ENCODE results near the gene KLC3.
A peak's percentile ranks its signal among the peaks of the same experiment; 100 is the strongest.
"Not testable (repeated sequence)": the region's sequence is repeated elsewhere in the genome, so short reads cannot be mapped to it uniquely, and the experiment has no call there.

Gene KLC3

DNA sequence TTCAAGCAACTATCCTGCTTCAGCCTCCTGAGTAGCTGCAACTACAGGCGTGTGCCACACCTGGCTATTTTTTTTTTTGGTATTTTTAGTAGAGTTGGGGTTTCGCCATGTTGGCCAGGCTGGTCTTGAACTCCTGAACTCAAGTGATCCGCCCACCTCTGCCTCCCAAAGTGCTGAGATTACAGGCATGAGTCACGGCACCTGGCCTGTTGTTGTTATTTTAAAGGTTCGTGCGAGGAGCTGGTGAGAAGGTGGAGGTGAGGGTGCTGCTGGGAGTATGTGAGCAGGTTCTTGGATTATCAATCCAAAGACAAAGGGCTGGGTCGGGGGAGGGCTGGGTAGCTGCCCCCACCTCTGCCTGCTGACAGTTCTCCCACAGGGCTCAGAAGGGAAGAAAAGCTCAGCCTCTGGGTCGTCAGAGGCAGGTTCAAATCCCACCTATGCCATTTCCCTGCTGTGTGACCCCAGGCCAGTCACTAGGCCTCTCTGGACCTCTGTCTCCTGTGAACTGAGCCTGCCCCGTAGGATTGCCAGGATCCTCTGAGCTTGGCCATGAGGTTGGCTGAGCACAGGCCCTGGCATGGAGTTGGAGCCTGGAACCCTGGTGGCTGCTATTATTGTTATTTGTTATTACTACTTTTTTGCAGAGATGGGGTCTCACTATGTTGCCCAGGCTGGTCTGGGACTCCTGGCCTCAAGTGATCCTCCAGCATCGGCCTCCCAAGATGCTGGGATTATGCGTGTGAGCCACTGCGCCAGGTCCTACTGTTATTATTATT lies 19.4 kb upstream of the KLC3 start:
- no peak for DNase-seq (ENCODE audit: low spot score)

DNA sequence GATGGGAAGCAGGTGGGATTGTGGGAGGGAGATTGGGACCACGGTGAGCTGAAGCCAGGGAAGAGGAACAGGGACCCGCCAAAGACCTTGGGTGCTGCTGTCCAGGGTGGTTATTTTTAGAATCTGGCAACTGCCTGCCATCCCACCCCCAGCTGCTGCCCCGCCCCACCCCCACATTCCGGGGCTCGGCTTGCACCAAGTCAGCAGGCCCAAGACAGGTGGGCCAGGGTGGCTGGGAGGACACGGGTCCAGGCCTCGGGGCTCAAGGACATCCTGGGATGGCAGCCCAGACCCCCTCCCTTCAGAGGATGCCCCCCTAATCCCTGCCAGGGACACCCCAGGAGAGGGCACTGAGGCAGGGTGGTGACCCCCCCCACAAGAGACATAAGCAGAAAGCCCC lies 18.7 kb upstream of the KLC3 start:
- no peak for DNase-seq (ENCODE audit: low spot score)

DNA sequence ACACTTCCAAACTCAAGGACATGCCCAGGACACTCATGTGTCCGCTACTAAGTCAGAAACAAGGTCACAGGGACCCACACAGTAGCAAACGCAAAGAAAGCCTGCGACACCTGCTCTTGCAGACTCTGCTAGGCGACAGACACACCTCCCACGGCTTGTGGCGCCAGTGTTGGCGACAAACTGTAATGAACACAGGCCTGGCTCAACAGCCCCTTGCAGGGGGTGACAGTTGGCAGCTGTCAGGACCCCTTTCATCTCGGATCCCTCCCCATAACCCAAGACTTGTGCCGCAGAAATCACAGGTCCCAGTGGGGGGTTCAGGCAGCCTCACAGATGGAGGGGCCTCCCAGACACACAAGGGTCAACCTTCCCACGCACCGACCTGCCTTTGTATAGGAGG lies 18.2 kb upstream of the KLC3 start:
- DNase-seq (ENCODE audit: low spot score) = no peak

DNA sequence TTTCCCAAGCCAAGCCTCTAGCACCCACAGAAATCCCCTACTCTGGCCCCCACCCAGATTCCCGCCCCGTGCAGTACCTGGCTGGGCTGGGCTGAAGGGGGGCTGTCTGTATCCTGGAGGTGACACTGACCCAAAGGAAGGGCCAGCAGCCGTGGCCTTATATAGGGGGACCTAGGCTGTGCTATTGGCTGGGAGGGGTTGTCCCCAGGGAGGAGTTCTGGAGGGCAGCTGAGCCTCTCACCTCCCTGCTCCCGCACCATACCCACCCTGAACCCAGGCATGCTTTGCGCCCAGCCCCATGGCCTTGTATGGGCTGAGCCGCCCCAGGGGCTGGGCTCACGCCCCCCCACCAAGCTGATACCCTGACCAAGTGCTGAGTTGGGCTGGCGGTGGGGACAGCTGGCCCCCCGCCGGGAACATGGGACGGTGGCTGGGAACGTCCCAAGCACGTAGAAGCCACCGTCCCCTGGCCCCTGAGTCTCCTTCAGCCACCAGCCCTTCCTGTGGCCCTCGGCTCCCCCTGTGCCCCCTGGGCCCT lies 17.7 kb upstream of the KLC3 start, which contains the start of gene CKM:
Gene CKM, minus strand, starts transcription at position 132 of the 538 bp plus-strand sequence. CDS start 3,162 bp downstream, outside the sequence.
- DNase-seq (ENCODE audit: low spot score) = no peak

DNA sequence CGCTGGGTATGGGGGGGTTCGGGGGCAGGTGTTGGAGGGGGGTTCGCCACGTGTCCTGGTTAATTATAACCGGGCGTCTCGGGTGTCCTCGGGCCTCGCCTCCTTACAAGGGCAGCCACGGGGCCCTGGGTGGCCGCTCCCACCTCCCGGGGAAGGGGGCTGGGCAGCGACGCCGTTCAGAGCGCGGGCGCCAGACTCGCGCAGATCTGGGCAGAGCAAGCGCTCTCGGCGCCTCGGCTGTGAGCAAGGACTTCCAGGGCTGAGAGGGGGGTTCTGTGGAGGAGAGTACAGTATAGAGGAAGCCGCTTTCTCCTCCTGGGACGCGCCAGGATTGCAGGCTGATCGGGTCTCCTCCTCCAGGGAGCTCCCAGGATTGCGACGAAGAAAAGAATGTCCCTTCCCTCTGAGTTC lies 16.9 kb upstream of the KLC3 start:
- DNase-seq (ENCODE audit: low spot score) = no peak

DNA sequence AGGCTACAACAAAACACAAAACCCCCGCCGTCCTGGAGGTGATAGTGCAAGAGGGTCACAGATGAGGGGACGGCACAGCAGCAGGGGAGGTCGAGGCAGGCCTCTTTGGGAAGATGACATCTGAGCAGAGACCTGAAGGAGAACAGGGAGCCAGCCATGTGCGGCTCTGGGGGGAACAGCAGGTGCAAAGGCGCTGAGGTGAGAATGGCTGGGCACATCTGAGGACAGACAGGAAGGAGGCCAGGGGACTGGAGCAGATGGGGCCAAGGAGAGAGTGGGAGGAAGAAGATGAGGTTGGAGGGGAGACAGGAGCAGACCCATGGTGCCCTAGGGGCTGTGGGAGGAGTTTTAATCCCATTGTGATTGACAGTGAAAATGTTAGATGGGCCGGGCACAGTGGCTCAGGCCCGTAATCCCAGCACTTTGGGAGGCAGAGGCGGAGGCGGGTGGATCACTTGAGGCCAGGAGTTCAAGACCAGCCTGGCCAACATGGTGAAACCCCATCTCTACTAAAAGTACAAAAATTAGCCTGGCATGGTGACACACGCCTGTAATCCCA lies 16.1 kb upstream of the KLC3 start:
- DNase-seq (ENCODE audit: low spot score) = no peak

DNA sequence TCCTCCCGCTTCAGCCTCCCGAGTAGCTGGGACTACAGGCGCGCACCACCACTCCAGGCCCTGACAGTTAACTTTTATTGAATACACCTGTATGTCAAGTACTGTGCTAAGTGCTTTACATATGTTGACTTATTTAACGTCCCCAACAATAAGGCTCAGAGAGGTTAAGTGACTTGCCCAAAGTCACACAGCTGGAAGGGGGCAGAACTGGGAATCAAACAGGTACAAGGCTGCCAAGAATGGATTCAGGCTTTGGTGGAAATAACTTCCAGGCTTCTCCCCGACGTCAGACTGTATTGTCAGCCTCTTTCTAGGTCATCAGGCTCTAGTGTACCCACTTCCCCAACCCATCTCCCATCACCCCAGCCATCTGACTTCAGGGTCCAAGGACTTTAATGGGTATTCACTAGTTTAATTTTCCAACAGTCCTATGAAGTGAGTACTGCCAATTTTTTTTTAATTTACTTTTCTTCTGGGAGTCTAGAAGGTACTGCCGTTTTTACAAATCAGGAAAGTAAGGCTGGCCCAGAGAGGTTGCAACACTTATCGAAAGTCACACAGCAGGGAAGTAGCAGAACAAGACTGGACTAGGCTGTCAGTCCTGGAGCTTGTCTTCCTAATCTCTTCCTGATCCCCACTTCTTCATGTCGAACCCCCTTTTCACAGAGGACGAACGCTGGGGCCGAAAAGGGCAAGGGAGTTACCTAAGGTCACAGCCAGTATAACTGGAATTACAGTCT lies 13.0 kb upstream of the KLC3 start:
- no peak for DNase-seq (ENCODE audit: low spot score)

DNA sequence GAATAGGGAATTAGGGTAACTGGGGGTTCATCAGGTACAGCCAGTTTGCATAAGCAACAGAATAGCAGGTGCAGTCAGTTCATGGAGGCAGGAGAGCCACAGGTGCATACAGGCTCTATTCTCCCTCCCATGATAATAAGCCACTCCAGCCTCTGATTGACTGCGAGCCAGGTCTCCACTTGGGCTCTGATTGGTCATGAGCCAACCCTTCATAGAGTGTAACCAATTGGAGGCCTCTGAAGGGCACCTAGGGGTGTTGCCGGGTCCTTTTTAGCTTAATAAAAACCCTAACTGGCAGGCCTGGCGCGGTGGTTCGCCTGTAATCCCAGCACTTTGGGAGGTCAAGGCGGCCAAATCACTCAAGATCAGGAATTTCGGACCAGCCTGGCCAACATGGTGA lies 9.1 kb upstream of the KLC3 start:
- DNase-seq (ENCODE audit: low spot score) = no peak

DNA sequence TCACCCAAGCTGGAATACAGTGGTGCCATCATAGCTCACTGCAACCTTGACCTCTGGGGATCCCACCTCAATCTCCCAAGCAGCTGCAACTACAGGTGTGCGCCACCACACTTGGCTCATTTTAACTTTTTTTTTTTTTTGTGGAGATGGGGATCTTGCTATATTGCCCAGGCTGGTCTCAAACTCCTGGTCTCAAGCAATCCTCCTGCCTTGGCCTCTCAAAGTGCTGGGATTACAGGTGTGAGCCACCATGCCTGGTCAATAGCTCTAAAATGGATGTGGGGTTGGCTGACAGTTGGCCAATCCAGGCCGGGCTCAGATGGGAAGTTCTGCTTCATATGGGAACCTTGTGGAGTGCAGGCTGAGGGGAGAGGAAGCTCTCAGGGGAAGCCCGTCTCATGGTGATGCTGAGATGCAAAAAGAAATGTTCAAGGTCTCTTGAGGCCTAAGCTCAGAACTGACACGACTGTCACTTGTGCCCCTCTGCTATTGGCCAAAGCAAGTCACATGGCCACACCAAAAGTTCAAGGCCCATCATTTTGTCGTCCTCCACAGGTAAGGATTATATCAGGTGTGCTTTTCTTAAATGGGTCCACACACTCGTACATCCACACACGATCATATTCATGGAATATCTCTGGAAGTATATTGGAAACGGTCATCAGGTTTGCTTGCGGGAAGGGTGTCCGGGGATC lies 6.8 kb upstream of the KLC3 start:
- no peak for DNase-seq (ENCODE audit: low spot score)

DNA sequence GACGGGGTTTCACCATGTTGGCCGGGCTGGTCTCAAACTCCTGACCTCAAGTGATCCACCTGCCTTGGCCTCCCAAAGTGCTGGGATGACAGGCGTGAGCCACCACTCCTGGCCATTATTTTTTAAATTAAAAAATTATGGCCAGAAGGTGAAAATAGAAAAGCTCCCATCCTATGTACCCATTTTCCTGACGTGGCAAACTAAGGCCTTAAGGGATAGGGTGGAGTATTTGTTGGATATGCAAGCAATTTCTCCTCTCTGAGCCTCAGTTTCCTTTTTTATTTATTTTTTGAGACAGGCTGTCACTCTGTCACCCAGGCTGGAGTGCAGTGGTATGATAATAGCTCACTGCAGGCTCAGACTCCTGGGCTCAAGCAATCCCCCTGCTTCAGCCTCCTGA lies 5.7 kb upstream of the KLC3 start:
- not testable (repeated sequence) for DNase-seq (ENCODE audit: low spot score)

DNA sequence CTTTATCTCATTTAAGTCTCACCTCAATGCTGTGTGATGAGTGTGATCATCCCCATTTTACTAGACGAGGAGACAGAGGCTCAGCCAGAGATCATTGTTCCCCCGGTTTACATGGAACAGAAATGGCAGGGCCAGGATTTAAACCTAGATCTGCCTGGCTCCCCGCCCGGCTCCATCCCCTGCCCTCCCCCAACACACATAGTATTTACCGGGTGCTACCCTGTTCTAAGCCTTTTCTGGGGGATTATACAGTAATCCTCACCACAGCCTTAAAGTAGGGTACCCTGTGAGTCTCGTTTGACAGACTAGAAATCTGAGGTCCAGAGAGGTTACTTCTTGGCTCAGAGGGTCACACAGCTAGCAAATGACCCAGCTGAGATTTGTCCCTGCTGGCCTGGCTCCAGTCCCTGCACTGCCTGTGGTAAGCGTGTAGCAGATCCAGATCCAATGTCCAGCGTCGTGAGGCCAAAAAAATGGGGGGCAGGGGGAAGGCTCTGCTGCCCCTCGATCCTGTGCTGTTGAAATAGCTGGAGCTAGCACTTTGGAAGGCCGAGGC lies 3.8 kb upstream of the KLC3 start:
- DNase-seq (ENCODE audit: low spot score) = no peak

DNA sequence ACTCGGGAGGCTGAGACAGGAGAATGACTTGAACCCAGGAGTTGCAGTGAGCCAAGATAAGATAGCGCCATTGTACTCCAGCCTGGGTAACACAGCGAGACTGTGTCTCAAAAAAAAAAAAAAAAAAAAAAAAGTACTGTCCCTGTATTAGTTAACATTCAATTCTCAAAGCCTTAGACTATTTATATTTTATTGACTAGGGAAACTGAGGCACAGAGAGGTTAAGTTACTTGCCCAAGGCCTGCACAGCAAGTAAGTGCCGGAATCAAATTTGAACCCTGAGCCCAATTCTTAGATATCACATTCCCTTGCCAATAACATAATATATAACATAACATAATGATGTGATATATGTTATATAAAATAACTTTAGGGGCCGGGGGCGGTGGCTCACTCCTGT lies 921 bp upstream of the KLC3 start:
- DNase-seq (ENCODE audit: low spot score) = no peak

DNA sequence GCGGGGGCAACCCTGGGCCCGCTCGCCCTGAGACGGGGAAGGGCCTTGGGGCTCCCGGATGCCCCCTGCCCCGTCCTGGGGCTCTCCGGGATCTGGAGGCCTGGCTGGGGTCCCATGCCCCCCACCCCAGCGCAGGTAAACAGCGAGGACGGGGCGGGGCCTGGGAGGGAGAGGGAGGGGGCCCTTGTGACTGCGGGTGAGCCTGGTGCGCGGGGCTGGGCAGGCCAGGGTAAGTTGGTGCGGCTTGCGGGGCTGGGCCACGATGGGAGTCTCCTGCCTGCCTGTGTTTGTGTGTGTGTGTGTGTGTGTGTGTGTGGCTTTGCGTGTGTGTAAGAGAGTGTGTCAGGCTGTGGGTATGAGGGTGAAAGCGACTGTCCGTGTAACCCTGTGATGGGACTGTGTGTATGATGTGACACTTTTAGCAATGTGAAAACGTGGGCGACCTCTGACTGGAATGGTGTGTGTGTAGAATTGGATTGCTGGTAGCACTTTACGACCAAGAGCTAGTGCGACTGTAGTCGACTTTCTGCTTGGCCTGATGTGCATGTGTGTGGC lies 426 bp downstream of the KLC3 start:
- peak; percentile 17 for DNase-seq (ENCODE audit: low spot score)

DNA sequence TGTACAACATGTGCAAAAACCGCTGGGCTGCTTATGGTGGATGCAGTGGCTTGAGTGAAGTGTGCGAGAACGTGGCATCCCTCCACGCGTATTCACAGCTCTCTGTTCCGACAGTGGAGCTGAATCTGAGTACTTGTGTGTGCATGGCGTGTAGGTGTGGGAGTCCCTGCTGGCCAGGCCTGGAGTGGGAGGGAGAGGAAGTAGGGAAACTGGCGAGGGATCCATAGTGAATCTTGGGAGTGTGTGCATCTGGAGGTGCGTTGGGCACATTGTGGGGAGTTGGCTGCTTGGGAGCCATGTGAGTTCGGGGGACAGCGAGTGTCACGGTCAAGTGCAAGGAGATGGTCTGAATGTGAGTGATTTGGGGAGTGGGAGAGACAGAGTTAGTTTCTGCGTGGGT lies 2.4 kb downstream of the KLC3 start:
- no peak for DNase-seq (ENCODE audit: low spot score)

DNA sequence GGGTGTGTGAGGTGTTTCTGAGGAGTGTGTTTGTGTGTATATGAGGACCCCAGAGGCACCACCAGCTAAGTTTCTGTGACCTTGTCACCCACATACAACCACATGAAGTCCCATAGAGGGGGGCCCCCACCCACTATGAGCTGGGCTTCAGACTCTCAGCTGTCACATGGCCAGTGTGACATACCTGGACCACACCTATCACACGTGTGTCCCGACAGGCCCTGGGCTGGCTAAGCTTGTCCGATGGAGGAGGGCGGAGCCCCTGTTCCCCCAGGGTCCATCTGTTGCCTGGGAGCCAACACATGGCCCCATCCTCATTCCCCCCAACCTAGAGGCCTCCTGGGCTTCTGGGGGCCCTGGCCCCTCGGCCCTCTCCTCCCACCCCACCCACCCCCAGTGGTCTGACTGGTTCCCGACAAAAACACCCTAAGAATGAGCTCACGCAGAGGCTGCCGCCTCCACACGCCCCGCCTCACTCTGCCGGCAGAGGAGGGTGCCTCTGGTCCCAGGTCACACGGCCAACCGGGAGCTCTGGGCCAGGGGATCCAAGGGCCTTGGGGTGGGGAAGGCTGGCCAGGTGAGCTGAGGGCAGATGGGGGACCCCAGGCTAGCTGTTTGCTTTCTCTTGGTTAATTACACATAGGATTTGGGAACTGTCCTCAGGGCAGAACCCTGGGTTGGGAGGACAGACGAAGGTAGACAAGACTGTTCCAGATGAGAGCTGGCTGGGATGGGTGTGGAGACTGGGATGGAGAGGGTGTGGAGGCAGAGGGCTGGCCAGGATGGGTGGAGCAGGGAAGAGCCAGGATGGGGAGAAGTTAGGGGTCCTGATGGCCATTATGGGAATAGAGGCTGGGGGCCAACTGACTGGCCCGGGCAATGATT lies 4.3 kb downstream of the KLC3 start:
- DNase-seq (ENCODE audit: low spot score) = no peak

DNA sequence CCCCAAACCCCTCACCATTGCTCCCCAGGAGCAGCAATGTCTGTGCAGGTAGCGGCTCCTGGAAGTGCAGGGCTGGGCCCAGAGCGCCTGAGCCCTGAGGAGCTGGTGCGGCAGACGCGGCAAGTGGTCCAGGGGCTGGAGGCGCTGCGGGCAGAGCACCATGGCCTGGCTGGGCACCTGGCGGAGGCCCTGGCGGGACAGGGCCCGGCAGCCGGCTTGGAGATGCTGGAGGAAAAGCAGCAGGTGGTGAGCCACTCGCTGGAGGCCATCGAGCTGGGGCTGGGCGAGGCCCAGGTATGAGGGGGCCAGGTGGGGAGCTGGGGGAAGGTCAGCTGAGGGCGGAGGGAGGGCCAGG lies 4.9 kb downstream of the KLC3 start:
- DNase-seq (ENCODE audit: low spot score) = no peak

DNA sequence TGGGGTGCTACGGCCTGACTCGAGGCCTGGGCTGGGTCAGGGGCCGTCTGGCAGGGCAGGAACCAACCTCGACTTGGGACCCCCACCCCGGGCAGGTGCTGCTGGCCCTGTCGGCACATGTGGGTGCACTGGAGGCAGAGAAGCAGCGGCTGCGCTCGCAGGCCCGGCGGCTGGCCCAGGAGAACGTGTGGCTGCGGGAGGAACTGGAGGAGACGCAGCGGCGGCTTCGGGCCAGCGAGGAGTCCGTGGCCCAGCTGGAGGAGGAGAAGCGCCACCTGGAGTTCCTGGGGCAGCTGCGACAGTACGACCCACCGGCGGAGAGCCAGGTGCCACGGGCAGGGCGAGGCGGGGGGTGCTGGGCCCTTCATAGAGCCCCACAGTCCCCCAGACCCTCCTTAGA lies 5.9 kb downstream of the KLC3 start:
- no peak for DNase-seq (ENCODE audit: low spot score)

DNA sequence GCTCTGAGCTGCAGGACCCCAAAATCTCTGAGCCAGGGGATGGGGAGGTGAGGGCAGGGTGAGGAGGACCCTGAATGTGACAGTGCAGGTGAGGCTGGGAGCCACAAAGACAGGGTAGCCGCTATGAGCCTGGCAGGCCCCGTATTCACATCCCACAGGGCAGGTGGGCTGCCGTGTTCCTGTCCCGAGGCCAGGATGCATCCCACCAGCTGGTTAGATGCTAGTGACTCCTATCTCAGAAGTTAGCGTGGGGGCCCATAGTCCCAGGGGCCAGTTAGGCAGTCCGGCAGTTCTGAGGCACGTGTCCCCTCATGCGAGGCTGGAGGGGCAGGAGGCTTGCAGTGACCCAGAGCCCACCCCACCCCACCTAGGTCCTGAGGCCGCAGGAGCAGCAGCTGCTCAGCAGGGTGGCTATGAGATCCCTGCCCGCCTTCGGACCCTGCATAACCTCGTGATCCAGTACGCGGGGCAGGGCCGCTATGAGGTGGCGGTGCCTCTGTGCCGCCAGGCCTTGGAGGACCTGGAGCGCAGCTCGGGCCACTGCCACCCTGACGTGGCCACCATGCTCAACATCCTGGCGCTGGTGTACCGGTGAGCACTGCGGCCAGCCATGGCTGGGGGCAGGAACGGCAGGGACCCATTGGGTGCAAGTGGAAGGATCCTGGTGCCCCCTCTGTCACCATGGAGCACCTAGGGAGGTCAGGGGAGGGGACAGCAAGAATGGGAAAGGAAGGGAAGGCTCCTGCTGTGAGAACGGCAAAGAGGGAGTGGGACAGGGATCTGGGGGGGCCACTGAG lies 7.2 kb downstream of the KLC3 start:
- no peak for DNase-seq (ENCODE audit: low spot score)

DNA sequence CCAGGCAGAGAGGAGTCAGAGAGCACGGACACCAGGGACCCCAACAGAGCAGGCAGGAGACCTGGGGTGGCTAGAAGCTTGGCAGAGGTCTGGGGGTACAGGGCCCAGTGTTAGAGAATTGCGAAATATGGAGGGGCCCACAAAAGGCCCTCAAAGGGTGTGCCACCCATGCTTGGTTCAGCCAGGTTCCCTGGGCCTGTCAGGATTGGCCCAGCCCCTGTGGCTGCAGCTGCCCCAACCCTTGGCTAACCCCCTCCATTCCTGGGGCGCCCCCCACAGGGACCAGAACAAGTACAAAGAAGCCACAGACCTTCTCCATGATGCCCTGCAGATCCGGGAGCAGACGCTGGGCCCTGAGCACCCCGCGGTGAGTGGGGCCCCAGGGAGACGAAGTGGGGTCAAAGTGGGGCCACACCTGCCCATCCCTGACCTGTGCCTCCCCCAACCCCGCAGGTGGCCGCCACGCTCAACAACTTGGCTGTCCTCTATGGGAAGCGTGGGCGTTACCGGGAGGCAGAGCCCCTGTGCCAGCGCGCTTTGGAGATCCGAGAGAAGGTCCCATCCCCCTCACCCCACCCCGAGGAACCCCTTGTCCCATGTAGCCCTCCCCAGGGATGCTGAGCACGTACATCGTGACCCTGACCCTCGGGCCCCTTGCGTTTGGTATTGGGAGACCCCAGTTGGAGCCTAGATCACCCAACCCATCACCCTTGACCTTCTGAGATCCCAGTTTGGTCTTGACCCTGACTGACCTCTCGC lies 8.0 kb downstream of the KLC3 start:
- DNase-seq (ENCODE audit: low spot score) = no peak

Data from hematopoietic multipotent progenitor cell treated with erythropoietin and hydrocortisone succinate and interleukin-3 and kit ligand, for 17 days (in vitro differentiated cells).